ENCODE results near the gene CDKL1.
"Not testable (repeated sequence)": the region's sequence is repeated elsewhere in the genome, so short reads cannot be mapped to it uniquely, and the experiment has no call there.

CDKL1 gene

GRCh38 chr14:50321009-50321660 is 75.5 kb downstream of the CDKL1 start:
- no peaks in the 10 kb centered on the region for H3K27me3 Mint-ChIP-seq
- peak; percentile 63 to 69 (median 63) for DNase-seq
- no peak overlapping the region for H3K27ac Mint-ChIP-seq
- no peak overlapping the region for H3K4me3 Mint-ChIP-seq
- H3K36me3 Mint-ChIP-seq (ENCODE audit: insufficient read depth) = peaks cover 24% of the 10 kb centered on the region
- peaks cover 5 to 12% of the 10 kb centered on the region in 2 donors for H3K4me1 Mint-ChIP-seq (ENCODE audit: low read depth in 2 of 2)
- peak; percentile 98 for ATAC-seq (replicated peaks)
- H3K9me3 Mint-ChIP-seq = no peaks in the 10 kb centered on the region

GRCh38 chr14:50320283-50320682 is 76.4 kb downstream of the CDKL1 start:
- Mint-ChIP-seq H3K4me1 (ENCODE audit: low read depth in 2 of 2) (peaks cover 6 to 13% of the 10 kb centered on the region in 2 donors), H3K27me3 (no peaks in the 10 kb centered on the region), H3K4me3 (no peak overlapping the region), H3K36me3 (ENCODE audit: insufficient read depth) (peaks cover 17% of the 10 kb centered on the region), H3K9me3 (no peaks in the 10 kb centered on the region), H3K27ac (no peak overlapping the region)
- no peak for DNase-seq
- ATAC-seq (replicated peaks) = no peak

DNA sequence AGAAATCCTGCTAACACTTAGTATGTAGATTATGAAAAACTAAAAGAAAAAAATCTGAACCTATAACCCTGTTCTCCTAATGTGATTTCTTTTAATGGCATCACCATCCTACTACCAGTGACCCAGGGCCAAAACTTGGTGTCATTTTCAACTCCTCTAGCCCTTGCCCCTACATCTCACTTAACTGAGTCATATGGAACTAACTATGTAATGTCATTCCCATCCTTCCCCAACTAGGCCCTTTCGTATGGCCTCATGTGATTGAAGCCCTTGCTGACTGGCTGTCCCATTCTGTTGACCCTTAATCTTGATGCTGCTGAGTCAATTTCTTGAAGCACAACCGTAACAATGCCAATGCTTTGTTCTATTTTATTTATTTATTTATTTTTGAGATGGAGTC is 77.0 kb downstream of the CDKL1 start:
- Mint-ChIP-seq H3K27me3 (no peaks in the 10 kb centered on the region), H3K27ac (no peak overlapping the region), H3K4me1 (ENCODE audit: low read depth in 2 of 2) (peaks cover 6 to 13% of the 10 kb centered on the region in 2 donors), H3K9me3 (no peaks in the 10 kb centered on the region), H3K36me3 (ENCODE audit: insufficient read depth) (peaks cover 14% of the 10 kb centered on the region), H3K4me3 (no peak overlapping the region)
- no peak for ATAC-seq (replicated peaks)
- DNase-seq = no peak

DNA sequence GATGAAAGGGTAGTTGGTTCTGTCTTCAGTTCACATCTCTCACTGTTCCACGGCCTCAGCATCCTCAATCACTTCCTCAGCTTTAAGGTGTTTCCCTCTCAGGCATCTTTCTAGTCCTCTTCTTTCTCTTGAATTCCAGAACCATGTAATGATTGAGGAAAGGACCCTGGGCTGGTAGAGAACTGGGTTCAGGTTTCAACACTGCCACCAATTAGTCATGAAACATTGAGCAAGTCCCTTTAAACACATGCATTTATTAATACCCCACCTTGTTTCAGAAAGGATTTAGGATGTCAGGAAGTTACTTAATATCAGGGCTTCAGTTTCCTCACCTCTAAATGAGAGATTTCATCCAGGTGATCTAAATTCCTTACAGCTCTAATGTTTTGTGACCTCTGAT is 77.4 kb downstream of the CDKL1 start:
- H3K4me3 Mint-ChIP-seq = no peak overlapping the region
- no peaks in the 10 kb centered on the region for H3K27me3 Mint-ChIP-seq
- DNase-seq = no peak
- no peaks in the 10 kb centered on the region for H3K9me3 Mint-ChIP-seq
- H3K27ac Mint-ChIP-seq = no peak overlapping the region
- peaks cover 7 to 15% of the 10 kb centered on the region in 2 donors for H3K4me1 Mint-ChIP-seq (ENCODE audit: low read depth in 2 of 2)
- H3K36me3 Mint-ChIP-seq (ENCODE audit: insufficient read depth) = peaks cover 16% of the 10 kb centered on the region
- ATAC-seq (replicated peaks) = no peak

- ATAC-seq (replicated peaks) = no peak
- Mint-ChIP-seq H3K27ac (no peak overlapping the region), H3K4me1 (ENCODE audit: low read depth in 2 of 2) (peaks cover 13 to 25% of the 10 kb centered on the region in 2 donors), H3K9me3 (no peaks in the 10 kb centered on the region), H3K36me3 (ENCODE audit: insufficient read depth) (peaks cover 11% of the 10 kb centered on the region), H3K27me3 (no peaks in the 10 kb centered on the region), H3K4me3 (no peak overlapping the region)
- DNase-seq = no peak
Observed at GRCh38 chr14:50318031-50318626, 78.6 kb downstream of the CDKL1 start.

DNA sequence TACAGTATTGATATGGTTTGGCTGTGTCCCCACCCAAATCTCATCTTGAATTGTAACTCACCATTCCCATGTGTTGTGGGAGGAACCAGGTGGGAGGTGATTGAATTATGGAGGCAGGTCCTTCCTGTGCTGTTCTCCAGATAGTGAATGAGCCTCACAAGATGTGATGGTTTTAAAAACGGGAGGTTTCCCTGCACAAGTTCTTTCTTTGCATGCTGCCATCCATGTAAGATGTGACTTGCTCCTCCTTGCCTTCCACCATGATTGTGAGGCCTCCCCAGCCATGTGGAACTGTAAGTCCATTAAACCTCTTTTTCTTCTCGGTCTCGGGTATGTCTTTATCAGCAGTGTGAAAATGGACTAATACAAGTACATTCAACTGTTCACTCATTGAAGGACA is 82.6 kb downstream of the CDKL1 start:
- not testable (repeated sequence) for DNase-seq

DNA sequence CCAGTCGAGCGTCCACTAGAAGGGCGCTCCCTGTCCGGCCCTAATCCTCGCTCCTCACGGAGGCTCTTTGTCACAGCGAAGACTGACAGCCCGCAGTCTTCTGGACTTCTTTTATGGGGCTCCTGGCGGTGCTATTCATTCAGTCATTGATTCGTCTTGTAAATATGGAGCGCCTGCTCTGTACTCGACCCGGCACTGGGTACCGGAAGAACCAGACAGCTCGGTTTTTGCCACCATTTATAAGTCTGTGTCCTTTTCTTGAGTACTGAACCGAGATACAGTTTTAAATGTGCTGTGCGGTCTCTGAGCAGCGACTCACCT is 84.0 kb downstream of the CDKL1 start:
- H3K4me1 Mint-ChIP-seq (ENCODE audit: low read depth in 2 of 2) = peaks cover 23 to 42% of the 10 kb centered on the region in 2 donors
- DNase-seq (peak in 1 of 3 experiments; percentile 44), ATAC-seq (replicated peaks) (peak; percentile 53)
- peak overlapping the region; percentile 91 to 94 for H3K4me3 Mint-ChIP-seq
- peaks cover 18% of the 10 kb centered on the region for H3K36me3 Mint-ChIP-seq (ENCODE audit: insufficient read depth)
- no peaks in the 10 kb centered on the region for H3K9me3 Mint-ChIP-seq
- H3K27ac Mint-ChIP-seq = peak overlapping the region; percentile 95 to 98
- no peaks in the 10 kb centered on the region for H3K27me3 Mint-ChIP-seq

More for the DNA sequence above, 82.6 kb downstream of the CDKL1 start:
- not testable (repeated sequence) for H3K9me3 Mint-ChIP-seq; ATAC-seq (replicated peaks); H3K27ac Mint-ChIP-seq; H3K27me3 Mint-ChIP-seq
- Mint-ChIP-seq H3K4me3 (peak overlapping the region in 1 of 2 donors; percentile 94), H3K4me1 (ENCODE audit: low read depth in 2 of 2) (peaks cover 23 to 42% of the 10 kb centered on the region in 2 donors), H3K36me3 (ENCODE audit: insufficient read depth) (peaks cover 18% of the 10 kb centered on the region)

- peak within 1 kb of the TSS; percentile 95 to 98 for H3K27ac Mint-ChIP-seq
- peaks cover 23 to 39% of the 10 kb centered on the region in 2 donors for H3K4me1 Mint-ChIP-seq (ENCODE audit: low read depth in 2 of 2)
- no peaks in the 10 kb centered on the region for H3K9me3 Mint-ChIP-seq
- H3K36me3 Mint-ChIP-seq (ENCODE audit: insufficient read depth) = peaks cover 18% of the 10 kb centered on the region
- H3K4me3 Mint-ChIP-seq = peak within 1 kb of the TSS; percentile 91 to 94
- H3K27me3 Mint-ChIP-seq = no peaks in the 10 kb centered on the region
- ATAC-seq (replicated peaks) = peak; percentile 85
- peak; percentile 81 to 83 (median 81) for DNase-seq
Observed at GRCh38 chr14:50311972-50312733, 84.5 kb downstream of the CDKL1 start, which contains the start of the genes DMAC2L and L2HGDH. Gene DMAC2L, plus strand, starts transcription at chr14:50312324. Its CDS starts 9,164 bp downstream, at chr14:50321488. Gene L2HGDH, minus strand, starts transcription at chr14:50312229. Its CDS starts 79 bp downstream, at chr14:50312150.

DNA sequence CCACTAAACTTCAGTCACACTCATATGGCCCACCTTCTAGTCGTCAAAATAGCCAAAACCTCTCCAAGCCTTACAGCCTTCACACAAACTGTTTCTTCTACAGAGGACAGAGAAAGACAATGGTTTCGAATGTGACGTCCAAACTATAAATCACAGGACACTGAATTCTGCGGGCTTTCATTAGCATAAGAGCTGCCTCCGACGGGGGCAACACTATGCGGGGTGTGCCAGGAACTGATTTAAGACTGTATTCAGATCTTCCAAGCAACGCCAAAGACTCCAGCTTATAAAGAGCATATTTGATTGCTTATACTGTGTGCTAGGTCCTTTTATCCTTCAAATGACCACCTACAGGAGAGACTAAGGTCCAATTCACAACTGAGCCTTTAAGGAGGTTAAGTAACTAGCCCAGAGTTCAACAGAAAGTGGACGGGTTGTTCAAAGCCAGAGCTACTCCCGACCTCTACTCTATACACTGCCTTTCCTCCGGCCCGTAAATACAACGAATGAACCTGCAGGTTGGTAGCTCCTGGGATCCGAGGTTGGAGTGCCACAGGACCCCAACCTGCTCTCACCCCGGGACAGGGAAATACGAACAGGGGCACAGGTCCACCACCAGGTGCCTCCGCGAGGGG is 85.2 kb downstream of the CDKL1 start:
- Mint-ChIP-seq H3K4me3 (peak overlapping the region; percentile 91 to 94), H3K27me3 (no peaks in the 10 kb centered on the region), H3K4me1 (ENCODE audit: low read depth in 2 of 2) (peaks cover 21 to 33% of the 10 kb centered on the region in 2 donors), H3K36me3 (ENCODE audit: insufficient read depth) (peaks cover 18% of the 10 kb centered on the region), H3K27ac (peak overlapping the region; percentile 95 to 98), H3K9me3 (no peaks in the 10 kb centered on the region)
- ATAC-seq (replicated peaks) = no peak
- DNase-seq = no peak

- Mint-ChIP-seq H3K36me3 (ENCODE audit: insufficient read depth) (peaks cover 18% of the 10 kb centered on the region), H3K4me1 (ENCODE audit: low read depth in 2 of 2) (peaks cover 17 to 29% of the 10 kb centered on the region in 2 donors), H3K27ac (no peak overlapping the region), H3K9me3 (no peaks in the 10 kb centered on the region), H3K27me3 (no peaks in the 10 kb centered on the region), H3K4me3 (peak overlapping the region; percentile 7 to 91)
- ATAC-seq (replicated peaks) (no peak), DNase-seq (no peak)
Observed at GRCh38 chr14:50310445-50310844, 86.2 kb downstream of the CDKL1 start.

DNA sequence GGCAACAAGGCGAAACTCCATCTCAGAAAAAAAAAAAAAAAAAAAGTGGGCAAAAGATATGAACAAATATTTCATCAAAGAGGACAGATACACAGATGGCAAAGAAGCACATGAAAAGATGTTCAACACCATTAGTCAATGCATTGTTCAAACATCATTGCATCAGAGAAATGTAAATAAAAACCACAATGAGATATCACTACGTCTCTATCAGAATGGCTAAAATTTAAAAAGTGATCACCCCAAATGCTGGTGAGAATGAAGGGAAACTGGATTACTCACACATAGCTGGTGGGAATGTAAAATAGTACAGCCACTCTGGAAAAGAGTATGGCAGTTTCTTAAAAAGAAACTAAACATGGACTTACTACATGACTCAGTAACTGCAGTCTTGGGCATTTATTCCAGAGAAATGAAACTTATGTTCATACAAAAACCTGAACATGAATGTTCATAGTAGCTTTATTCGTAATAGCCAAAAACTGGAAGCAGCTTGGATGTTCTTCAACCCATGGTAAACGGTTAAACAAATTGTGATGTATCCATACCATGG is 88.2 kb downstream of the CDKL1 start:
- Mint-ChIP-seq H3K36me3 (ENCODE audit: insufficient read depth) (peaks cover 11% of the 10 kb centered on the region), H3K27me3 (no peaks in the 10 kb centered on the region), H3K27ac (no peak overlapping the region), H3K4me3 (no peak overlapping the region), H3K4me1 (ENCODE audit: low read depth in 2 of 2) (peaks cover 11 to 21% of the 10 kb centered on the region in 2 donors), H3K9me3 (no peaks in the 10 kb centered on the region)
- ATAC-seq (replicated peaks) (no peak), DNase-seq (no peak)

DNA sequence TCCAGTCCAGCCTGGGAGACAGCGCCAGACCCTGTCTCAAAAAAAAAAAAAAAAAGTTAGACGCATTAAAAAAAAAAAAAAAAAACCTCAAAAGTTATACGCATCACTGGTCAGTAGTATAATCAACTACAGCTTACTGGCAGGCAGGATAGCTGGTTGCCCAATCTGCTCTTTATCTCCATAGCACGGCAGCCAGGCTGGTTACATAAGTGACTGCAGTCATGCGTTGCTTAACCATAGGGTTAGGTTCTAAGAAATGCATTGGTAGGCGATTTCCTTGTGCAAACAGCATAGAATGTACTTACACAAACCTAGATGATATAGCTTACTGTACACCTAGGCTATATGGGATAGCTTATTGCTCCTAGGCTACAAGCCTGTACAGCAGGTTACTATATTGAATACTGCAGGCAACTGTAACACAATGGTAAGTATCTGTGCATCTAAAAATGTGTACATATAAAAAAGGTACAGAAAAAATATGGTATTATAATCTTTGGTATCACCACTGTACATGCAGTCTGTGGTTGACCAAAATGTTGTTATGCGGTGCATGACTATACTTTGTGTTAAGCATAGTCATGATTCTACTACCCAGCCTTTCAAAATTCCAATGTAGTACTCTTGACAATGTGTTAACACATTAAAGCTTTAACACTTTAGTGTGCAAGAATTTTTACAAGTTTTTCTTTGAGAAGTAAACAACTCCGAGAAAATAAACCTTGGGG is 92.8 kb downstream of the CDKL1 start:
- no peaks in the 10 kb centered on the region for H3K27me3 Mint-ChIP-seq
- H3K4me1 Mint-ChIP-seq (ENCODE audit: low read depth in 2 of 2) = peaks cover 0 to 4% of the 10 kb centered on the region in 2 donors
- no peaks in the 10 kb centered on the region for H3K9me3 Mint-ChIP-seq
- no peaks in the 10 kb centered on the region for H3K36me3 Mint-ChIP-seq (ENCODE audit: insufficient read depth)
- DNase-seq (no peak), ATAC-seq (replicated peaks) (no peak)
- no peak overlapping the region for H3K27ac Mint-ChIP-seq
- H3K4me3 Mint-ChIP-seq = no peak overlapping the region
